Tibial nerve (tissue), 3 donors: ENCODE measurements around the gene PUM1.

Experiments used
- CTCF ChIP-seq, 5 experiments: fragments of 200-600 bp in 3 of 5; fragments of 450-650 bp in 2 of 5; sonication (generic) in 3 of 5; IDR thresholded peaks; one replicate each; pipeline ENCODE4 v1.5.1; 2016 to 2019; ENCODE audit warnings: antibody characterized with exemption in 5 of 5, mild to moderate bottlenecking in 3 of 5, moderate library complexity in 2 of 5
- POLR2A ChIP-seq, 2 donors: fragments of 450-650 bp; IDR thresholded peaks; one replicate each; pipeline ENCODE4 v1.6.1; 2017; ENCODE audit warnings: antibody characterized with exemption in 2 of 2, mild to moderate bottlenecking in 2 of 2, moderate library complexity in 2 of 2

- no peak for TF ChIP-seq CTCF (IDR thresholded peaks at IDR 0.05)
- no peak for TF ChIP-seq POLR2A (IDR thresholded peaks at IDR 0.05)
These were observed 28.6 kb downstream of the PUM1 start for GRCh38 chr1:31036749-31037500.
